Tibial artery (tissue), 4 donors: ENCODE results near the gene POLRMT.

Experiments used
- DNase-seq, 2 donors: peaks; one replicate each; pipeline ENCODE4 v3.0.0-alpha.2; 2019
- H3K27ac ChIP-seq, 2 donors: fragments of 200-600 bp; sonication (generic) in 1 of 2; 1 replicate in 1 of 2; 2 replicates in 1 of 2; pipeline ENCODE4 v1.5.1; 2018 to 2019; ENCODE audit warnings: mild to moderate bottlenecking in 1 of 2
- H3K27me3 ChIP-seq, 2 donors: fragments of 200-600 bp; sonication (generic) in 1 of 2; one replicate each; pipeline versions ENCODE4 v1.5.1 to v1.6.0; 2016 to 2019
- H3K36me3 ChIP-seq, 3 donors: fragments of 200-600 bp; sonication (generic) in 2 of 3; one replicate each; pipeline ENCODE4 v1.5.1; 2016 to 2019; ENCODE audit warnings: mild to moderate bottlenecking in 2 of 3
- H3K4me1 ChIP-seq, 4 donors: fragments of 200-600 bp; sonication (generic) in 2 of 4; 1 replicate in 3 of 4; 2 replicates in 1 of 4; pipeline ENCODE4 v1.5.1; 2016 to 2019
- H3K4me3 ChIP-seq, 2 donors: fragments of 200-600 bp; sonication (generic) in 1 of 2; 1 replicate in 1 of 2; 2 replicates in 1 of 2; pipeline ENCODE4 v1.5.1; 2018 to 2019; ENCODE audit warnings: mild to moderate bottlenecking in 2 of 2
- H3K9me3 ChIP-seq, 3 donors: fragments of 200-600 bp; sonication (generic) in 1 of 3; one replicate each; pipeline ENCODE4 v1.5.1; 2016 to 2019
- intact Hi-C: fragments of 100-400 bp; cut with DNase I; formaldehyde crosslinking; loops from one replicate; pipeline ENCODE4 v1.15.0; 2023; ENCODE audit warnings: low total_unique reads
- TF ChIP-seq, protein P1 (sequence below), 2 experiments: fragments of 200-600 bp in 1 of 2; fragments of 450-650 bp in 1 of 2; IDR thresholded peaks; one replicate each; pipeline ENCODE4 v1.5.1; 2017 to 2019; ENCODE audit warnings: antibody characterized with exemption in 2 of 2, mild to moderate bottlenecking in 1 of 2, moderate library complexity in 1 of 2

The POLRMT gene

DNA sequence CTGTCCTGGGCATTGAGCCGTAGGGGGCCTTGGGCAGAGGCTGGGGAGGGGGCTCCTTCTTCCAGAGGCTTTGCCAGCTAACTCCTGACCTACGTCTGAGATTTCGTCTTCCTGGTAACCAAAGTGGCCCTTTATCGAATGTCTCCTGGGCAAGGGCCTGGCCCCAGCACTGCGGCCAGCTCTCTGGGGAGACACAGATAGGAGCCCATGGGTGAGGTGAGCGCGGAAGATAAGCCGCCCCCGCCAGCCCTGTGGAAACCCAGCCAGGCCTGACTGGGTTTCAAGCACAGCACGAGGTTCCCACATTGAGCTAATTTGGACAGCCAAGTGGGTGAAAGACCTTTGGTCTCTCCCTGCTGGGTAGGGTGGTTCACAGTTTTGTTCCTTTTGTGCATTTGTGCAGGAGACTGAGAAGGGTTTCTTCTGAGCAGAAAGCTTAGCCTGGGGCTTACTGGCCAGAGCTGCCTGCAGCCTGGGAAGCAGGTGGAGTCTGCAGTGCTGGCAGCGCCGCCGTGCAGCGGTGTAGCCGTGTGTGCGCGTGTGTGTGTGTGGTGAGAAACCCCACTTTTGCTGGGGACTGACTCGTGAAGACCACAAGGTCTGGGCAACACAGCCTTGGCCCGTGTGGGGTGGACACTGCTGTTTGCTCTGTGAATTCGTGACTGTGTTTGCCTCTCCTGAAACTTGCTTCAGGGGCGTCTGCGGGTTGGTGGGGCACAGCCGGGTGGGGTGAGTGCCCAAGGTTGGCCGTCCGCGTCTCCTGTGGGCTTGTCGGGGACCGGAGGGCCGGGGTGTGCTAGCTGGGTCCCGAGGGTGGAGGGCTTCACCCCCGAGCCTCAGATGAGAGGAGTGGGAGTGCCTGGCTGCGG is 58.4 kb downstream of the POLRMT start:
- Histone ChIP-seq H3K27me3 (no peaks in the 10 kb centered on the region), H3K36me3 (peaks cover 6 to 20% (median 10%) of the 10 kb centered on the region in 3 donors), H3K4me3 (peak overlapping the region; percentile 12 to 15), H3K27ac (no peak overlapping the region), H3K4me1 (peaks cover 0 to 53% (median 42%) of the 10 kb centered on the region in 4 donors), H3K9me3 (no peaks in the 10 kb centered on the region)
- intact Hi-C loops: no loop called here
- TF ChIP-seq, protein P1, sequence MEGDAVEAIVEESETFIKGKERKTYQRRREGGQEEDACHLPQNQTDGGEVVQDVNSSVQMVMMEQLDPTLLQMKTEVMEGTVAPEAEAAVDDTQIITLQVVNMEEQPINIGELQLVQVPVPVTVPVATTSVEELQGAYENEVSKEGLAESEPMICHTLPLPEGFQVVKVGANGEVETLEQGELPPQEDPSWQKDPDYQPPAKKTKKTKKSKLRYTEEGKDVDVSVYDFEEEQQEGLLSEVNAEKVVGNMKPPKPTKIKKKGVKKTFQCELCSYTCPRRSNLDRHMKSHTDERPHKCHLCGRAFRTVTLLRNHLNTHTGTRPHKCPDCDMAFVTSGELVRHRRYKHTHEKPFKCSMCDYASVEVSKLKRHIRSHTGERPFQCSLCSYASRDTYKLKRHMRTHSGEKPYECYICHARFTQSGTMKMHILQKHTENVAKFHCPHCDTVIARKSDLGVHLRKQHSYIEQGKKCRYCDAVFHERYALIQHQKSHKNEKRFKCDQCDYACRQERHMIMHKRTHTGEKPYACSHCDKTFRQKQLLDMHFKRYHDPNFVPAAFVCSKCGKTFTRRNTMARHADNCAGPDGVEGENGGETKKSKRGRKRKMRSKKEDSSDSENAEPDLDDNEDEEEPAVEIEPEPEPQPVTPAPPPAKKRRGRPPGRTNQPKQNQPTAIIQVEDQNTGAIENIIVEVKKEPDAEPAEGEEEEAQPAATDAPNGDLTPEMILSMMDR (IDR thresholded peaks at IDR 0.05): no peak
- DNase-seq: no peak

DNA sequence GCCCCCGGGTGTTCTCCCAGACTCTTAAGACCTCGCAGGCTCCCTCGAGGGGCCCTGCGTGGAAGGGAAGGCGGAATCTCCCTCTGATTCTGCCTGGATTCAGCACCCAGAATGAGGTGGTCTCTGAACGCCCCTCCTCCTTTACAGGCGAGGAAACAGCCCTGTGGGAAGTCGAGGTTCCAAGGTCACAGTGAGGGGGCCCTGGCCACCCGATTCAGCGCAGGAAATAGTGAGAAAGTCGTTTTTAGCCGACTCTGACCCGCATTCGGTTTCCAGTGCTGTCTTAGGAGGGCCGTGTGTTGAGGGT is 59.9 kb downstream of the POLRMT start:
- TF ChIP-seq, protein P1 (IDR thresholded peaks at IDR 0.05): no peak
- Histone ChIP-seq H3K27me3 (no peaks in the 10 kb centered on the region), H3K27ac (peak overlapping the region; percentile 80 to 87)

DNA sequence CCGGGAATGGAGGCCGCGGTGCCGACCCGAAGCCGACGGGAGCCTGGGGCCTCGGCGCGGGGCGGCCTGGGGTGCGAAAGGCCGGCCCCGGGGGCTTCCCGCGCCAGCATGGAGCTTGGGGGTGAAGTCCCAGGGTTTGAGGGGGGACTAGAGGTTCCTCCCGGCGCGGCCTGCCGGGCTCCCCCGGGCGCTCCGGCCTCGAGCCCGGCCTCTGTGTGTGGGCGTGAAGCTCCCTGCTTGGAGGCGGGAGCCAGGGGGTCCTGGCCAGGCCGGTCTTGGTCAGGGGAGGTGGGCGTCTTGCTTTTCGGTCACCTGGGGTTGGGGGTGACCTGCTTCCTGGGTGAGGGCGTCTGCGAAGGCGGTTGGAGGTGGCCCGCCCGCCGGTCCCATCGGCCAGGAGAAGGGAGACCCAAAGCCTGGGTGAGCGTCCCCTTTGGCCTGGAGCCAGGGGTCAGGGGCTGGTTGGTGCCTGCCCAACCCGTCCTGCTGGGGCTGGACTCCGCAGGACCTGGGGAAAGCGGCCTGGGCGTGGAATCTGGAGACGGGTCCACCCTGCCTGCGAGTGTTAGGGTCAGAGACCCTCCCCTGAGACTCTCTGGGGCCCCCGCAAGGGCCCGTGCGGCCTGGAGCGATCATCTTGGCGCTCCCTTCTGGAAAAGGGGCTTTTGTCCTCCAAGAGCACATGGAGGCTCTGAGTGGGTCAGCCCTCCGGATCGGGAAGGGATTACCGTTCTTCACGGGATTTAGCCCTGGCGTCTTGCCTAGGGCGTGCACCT is 60.4 kb downstream of the POLRMT start:
- intact Hi-C loops: no loop called here
- H3K4me1 ChIP-seq: peaks cover 0 to 53% (median 42%) of the 10 kb centered on the region in 4 donors
- H3K4me3 ChIP-seq: peak overlapping the region; percentile 93 to 98
- no peaks in the 10 kb centered on the region for H3K9me3 ChIP-seq
- H3K27ac ChIP-seq: peak overlapping the region; percentile 80 to 87
- no peaks in the 10 kb centered on the region for H3K27me3 ChIP-seq
- TF ChIP-seq, protein P1 (IDR thresholded peaks at IDR 0.05): no peak
- peak in 1 of 2 donors; percentile 74 for DNase-seq
- peaks cover 0 to 6% (median 1%) of the 10 kb centered on the region in 3 donors for H3K36me3 ChIP-seq

More for the DNA sequence above, 59.9 kb downstream of the POLRMT start:
- Histone ChIP-seq H3K36me3 (peaks cover 0 to 11% (median 6%) of the 10 kb centered on the region in 3 donors), H3K4me3 (peak overlapping the region; percentile 93 to 98), H3K9me3 (no peaks in the 10 kb centered on the region), H3K4me1 (peaks cover 0 to 53% (median 42%) of the 10 kb centered on the region in 4 donors)
- intact Hi-C loops: no loop called here
- DNase-seq: no peak

DNA sequence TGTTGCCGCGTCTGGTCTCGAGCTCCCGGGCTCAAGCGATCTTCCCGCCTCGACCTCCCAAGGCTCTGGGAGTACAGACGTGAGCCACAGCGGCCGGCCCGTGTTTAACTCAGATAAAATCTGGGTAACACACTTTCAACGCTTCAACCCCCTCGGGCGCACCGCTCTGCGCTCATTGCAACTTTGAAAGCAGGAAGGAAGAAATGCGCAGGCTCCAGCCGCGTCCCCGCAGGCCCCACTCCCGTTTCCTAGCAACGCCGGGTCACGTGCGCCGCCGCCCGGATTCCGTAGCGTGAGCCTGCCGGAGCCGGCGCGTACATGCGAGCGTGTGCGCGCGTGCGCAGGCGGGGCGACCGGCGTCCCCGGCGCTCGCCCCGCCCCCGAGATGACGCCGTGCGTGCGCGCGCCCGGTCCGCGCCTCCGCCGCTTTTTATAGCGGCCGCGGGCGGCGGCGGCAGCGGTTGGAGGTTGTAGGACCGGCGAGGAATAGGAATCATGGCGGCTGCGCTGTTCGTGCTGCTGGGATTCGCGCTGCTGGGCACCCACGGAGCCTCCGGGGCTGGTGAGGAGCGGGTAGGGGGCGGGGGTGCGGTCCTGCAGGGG is 61.1 kb downstream of the POLRMT start, which contains the start of gene BSG:
TSS of gene BSG (plus strand) at position 457 of the 603 bp plus-strand sequence. CDS start at position 496, 39 bp downstream.
- Histone ChIP-seq H3K4me1 (peaks cover 0 to 52% (median 42%) of the 10 kb centered on the region in 4 donors), H3K9me3 (no peaks in the 10 kb centered on the region), H3K27me3 (no peaks in the 10 kb centered on the region), H3K4me3 (peak within 1 kb of the TSS; percentile 93 to 98), H3K36me3 (no peaks in the 10 kb centered on the region), H3K27ac (peak within 1 kb of the TSS; percentile 80 to 87)
- intact Hi-C loops: no loop called here
- DNase-seq: peak; percentile 98 to 99
- TF ChIP-seq, protein P1 (IDR thresholded peaks at IDR 0.05): peak in 1 of 2 experiments; percentile 23

DNA sequence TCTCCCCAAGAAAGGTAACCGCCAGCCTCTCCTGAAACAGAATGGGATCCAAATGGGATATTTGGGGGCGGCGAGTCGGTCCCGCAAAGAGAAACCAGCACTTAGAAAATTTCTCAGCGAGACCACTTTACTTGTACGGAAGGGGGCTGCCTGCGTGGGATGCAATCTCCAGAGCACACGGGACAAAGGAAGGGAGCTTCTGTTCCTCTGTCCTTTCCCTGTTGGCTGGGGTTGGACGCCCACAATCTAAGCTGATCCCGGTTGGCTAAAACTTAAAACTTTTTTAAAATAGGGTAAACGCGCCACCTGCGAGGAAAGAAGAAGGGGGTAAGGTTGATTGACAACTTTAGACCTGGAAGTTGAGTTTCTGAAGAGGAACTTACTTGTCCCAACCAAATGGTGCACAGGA is 61.8 kb downstream of the POLRMT start:
- Histone ChIP-seq H3K27me3 (no peaks in the 10 kb centered on the region), H3K4me1 (peaks cover 0 to 46% (median 40%) of the 10 kb centered on the region in 4 donors), H3K27ac (peak overlapping the region; percentile 64 to 65)

More for the DNA sequence above, 61.8 kb downstream of the POLRMT start:
- Histone ChIP-seq H3K9me3 (no peaks in the 10 kb centered on the region), H3K36me3 (no peaks in the 10 kb centered on the region), H3K4me3 (peak overlapping the region; percentile 93 to 98)
- DNase-seq: no peak
- intact Hi-C loops: no loop called here
- TF ChIP-seq, protein P1 (IDR thresholded peaks at IDR 0.05): no peak
